MM.1S (cell line): ENCODE results near the gene ZNF516.

ENCODE experiments used
- DNase-seq: peaks from one replicate; pipeline ENCODE4 v3.0.0-alpha.2; 2015
- H2AFZ ChIP-seq: fragments of 300-600 bp; sonication (generic); 2 replicates; pipeline ENCODE4 v1.6.0; 2016; ENCODE audit warnings: antibody characterized with exemption, low read length
- H3F3A ChIP-seq: fragments of 300-600 bp; sonication (generic); 2 replicates; pipeline ENCODE4 v1.6.1; 2016; ENCODE audit warnings: mild to moderate bottlenecking, antibody characterized with exemption, low read length, moderate library complexity, mixed read lengths; ENCODE audit not compliant: insufficient read depth
- H3K27ac ChIP-seq: fragments of 300-600 bp; sonication (generic); 2 replicates; pipeline ENCODE4 v1.5.1; 2016; ENCODE audit warnings: mild to moderate bottlenecking, low read length
- H3K27me3 ChIP-seq: fragments of 300-600 bp; sonication (generic); replicated peaks from 2 replicates; pipeline ENCODE4 v1.6.0; 2016; ENCODE audit warnings: low read length; ENCODE audit not compliant: insufficient read depth
- H3K36me3 ChIP-seq: fragments of 300-600 bp; sonication (generic); replicated peaks from 2 replicates; pipeline ENCODE4 v1.6.1; 2016; ENCODE audit warnings: mild to moderate bottlenecking, low read length, mixed read lengths; ENCODE audit not compliant: insufficient read depth
- H3K4me1 ChIP-seq: fragments of 300-600 bp; sonication (generic); 2 replicates; pipeline ENCODE4 v1.6.1; 2016; ENCODE audit warnings: low read length, mixed read lengths
- H3K4me2 ChIP-seq: fragments of 300-600 bp; sonication (generic); 2 replicates; pipeline ENCODE4 v1.6.0; 2016; ENCODE audit warnings: low read depth, low read length
- H3K4me3 ChIP-seq: fragments of 300-600 bp; sonication (generic); 2 replicates; pipeline ENCODE4 v1.5.1; 2016; ENCODE audit warnings: low read length, mixed read lengths
- H3K79me2 ChIP-seq: fragments of 300-600 bp; sonication (generic); 2 replicates; pipeline ENCODE4 v1.6.1; 2016; ENCODE audit warnings: mixed run types, low read length, mixed read lengths
- H3K9ac ChIP-seq: fragments of 300-600 bp; sonication (generic); 2 replicates; pipeline ENCODE4 v1.6.1; 2016; ENCODE audit warnings: low read length, mixed read lengths
- H3K9me2 ChIP-seq: fragments of 300-600 bp; sonication (generic); replicated peaks from 2 replicates; pipeline ENCODE4 v1.6.1; 2016; ENCODE audit warnings: mild to moderate bottlenecking, low read length, mixed read lengths; ENCODE audit not compliant: insufficient read depth
- H3K9me3 ChIP-seq: fragments of 300-600 bp; sonication (generic); replicated peaks from 2 replicates; pipeline ENCODE4 v1.6.1; 2016; ENCODE audit warnings: mild to moderate bottlenecking, low read length, mixed read lengths; ENCODE audit not compliant: insufficient read depth
- H4K20me1 ChIP-seq: fragments of 300-600 bp; sonication (generic); 2 replicates; pipeline ENCODE4 v1.6.1; 2016; ENCODE audit warnings: mild to moderate bottlenecking, low read length, moderate library complexity, mixed read lengths; ENCODE audit not compliant: insufficient read depth
- EZH2 ChIP-seq: fragments of 300-600 bp; sonication (generic); optimal IDR thresholded peaks from 2 replicates; pipeline ENCODE3; 2017; ENCODE audit warnings: low read depth, mild to moderate bottlenecking, antibody characterized with exemption, low read length, mixed read lengths
- EZH2phosphoT487 ChIP-seq: fragments of 300-600 bp; sonication (generic); IDR thresholded peaks from 2 replicates; pipeline ENCODE4 v1.6.1; 2018; ENCODE audit warnings: antibody characterized with exemption, low read length
- TF ChIP-seq, protein P1 (sequence below): fragments of 300-600 bp; sonication (generic); IDR thresholded peaks from 2 replicates; pipeline ENCODE4 v1.5.1; 2016; ENCODE audit warnings: antibody characterized with exemption, low read length, mixed read lengths

Gene ZNF516

DNA sequence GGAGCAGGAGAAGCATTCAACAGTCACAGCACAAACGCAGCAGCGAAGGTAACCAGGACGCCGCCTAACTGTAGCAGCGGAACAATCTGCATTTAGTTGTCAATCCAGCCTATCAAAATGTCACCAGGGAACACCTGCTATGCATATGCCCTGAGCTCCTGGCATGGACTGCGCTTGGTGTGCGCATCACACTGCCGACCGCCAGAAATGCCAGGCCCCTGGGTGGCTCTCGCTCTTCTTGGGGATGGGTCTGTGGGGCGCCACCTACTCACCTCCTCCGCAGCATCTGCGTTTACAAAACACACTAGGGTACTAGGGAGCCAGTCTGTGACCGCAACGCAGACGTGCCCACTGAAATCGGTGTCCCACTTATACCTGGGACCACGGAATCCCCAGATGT lies 31.7 kb downstream of the ZNF516 start:
- no peaks in the 10 kb centered on the region for H3F3A ChIP-seq
- H3K9me3 ChIP-seq = no peaks in the 10 kb centered on the region
- TF ChIP-seq EZH2 = no peak
- no peak for TF ChIP-seq EZH2phosphoT487
- TF ChIP-seq, protein P1, sequence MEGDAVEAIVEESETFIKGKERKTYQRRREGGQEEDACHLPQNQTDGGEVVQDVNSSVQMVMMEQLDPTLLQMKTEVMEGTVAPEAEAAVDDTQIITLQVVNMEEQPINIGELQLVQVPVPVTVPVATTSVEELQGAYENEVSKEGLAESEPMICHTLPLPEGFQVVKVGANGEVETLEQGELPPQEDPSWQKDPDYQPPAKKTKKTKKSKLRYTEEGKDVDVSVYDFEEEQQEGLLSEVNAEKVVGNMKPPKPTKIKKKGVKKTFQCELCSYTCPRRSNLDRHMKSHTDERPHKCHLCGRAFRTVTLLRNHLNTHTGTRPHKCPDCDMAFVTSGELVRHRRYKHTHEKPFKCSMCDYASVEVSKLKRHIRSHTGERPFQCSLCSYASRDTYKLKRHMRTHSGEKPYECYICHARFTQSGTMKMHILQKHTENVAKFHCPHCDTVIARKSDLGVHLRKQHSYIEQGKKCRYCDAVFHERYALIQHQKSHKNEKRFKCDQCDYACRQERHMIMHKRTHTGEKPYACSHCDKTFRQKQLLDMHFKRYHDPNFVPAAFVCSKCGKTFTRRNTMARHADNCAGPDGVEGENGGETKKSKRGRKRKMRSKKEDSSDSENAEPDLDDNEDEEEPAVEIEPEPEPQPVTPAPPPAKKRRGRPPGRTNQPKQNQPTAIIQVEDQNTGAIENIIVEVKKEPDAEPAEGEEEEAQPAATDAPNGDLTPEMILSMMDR = no peak
- no peak overlapping the region for H2AFZ ChIP-seq
- H3K9ac ChIP-seq = no peak overlapping the region
- H4K20me1 ChIP-seq = no peaks in the 10 kb centered on the region
- H3K36me3 ChIP-seq = no peaks in the 10 kb centered on the region
- no peak overlapping the region for H3K4me2 ChIP-seq
- no peaks in the 10 kb centered on the region for H3K9me2 ChIP-seq
- H3K79me2 ChIP-seq = no peaks in the 10 kb centered on the region
- H3K27ac ChIP-seq = no peak overlapping the region
- DNase-seq = no peak
- no peaks in the 10 kb centered on the region for H3K27me3 ChIP-seq
- no peak overlapping the region for H3K4me3 ChIP-seq
- H3K4me1 ChIP-seq = no peaks in the 10 kb centered on the region

DNA sequence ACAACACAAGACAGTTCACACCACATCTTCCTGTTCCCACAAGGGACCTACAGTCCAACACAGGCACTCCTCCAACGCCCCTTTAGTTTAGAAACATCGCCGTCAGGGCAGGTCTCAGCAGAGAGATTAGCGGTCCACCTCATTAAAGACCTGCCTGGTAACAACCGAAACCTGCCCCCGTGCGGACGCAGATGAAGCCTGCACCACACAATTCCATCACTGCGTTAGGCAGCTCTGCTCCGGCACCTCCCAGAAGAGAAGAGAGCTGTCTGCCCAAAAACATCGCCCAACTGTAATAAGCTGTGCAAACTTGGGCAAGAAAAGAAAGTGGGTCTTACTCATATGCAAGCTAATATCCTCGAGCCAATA lies 32.7 kb downstream of the ZNF516 start:
- no peaks in the 10 kb centered on the region for H4K20me1 ChIP-seq
- no peak overlapping the region for H3K4me2 ChIP-seq

DNA sequence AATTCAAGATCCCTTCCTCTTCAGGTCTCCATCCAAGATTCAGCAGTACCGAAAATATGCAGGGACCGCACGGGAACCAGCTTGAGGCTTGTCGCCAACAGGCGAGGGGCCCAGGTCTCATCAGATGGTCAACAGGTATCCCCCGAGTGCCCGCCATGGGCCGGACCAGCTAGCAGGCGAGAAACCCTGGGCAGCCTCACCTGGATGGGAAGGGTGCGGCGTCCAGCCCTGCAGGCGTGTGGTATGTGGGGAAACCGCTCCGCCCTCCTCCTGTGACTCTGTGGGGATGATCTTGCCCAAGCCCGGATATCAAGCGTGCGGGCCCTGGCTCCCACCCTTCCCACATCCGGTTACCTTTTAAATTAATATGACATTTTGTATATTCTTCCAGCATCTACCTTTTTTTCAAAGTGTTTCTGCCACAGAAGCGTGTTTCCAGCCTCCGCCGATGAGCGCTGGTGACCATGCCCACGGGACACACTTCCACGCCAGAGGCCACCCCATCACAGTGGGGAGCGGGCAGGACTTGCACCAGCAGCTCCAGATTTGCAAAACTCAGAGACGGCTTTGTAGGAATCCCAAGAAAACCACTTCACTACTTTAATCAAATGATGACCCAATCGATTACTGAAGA lies 33.2 kb downstream of the ZNF516 start:
- TF ChIP-seq, protein P1 = no peak
- no peak for TF ChIP-seq EZH2
- TF ChIP-seq EZH2phosphoT487 = no peak
- H2AFZ ChIP-seq = no peak overlapping the region
- no peaks in the 10 kb centered on the region for H3K79me2 ChIP-seq
- H3K9me2 ChIP-seq = no peaks in the 10 kb centered on the region
- no peak for DNase-seq
- no peaks in the 10 kb centered on the region for H3K4me1 ChIP-seq
- no peaks in the 10 kb centered on the region for H4K20me1 ChIP-seq
- no peak overlapping the region for H3K27ac ChIP-seq
- no peak overlapping the region for H3K9ac ChIP-seq
- no peak overlapping the region for H3K4me3 ChIP-seq
- no peak overlapping the region for H3K4me2 ChIP-seq
- no peaks in the 10 kb centered on the region for H3K36me3 ChIP-seq
- H3K9me3 ChIP-seq = no peaks in the 10 kb centered on the region
- H3K27me3 ChIP-seq = no peaks in the 10 kb centered on the region
- no peaks in the 10 kb centered on the region for H3F3A ChIP-seq

More for the DNA sequence above, 32.7 kb downstream of the ZNF516 start:
- H3K9ac ChIP-seq = no peak overlapping the region
- no peaks in the 10 kb centered on the region for H3K9me2 ChIP-seq
- no peak overlapping the region for H3K4me3 ChIP-seq
- no peaks in the 10 kb centered on the region for H3K36me3 ChIP-seq
- H3K27me3 ChIP-seq = no peaks in the 10 kb centered on the region
- H3F3A ChIP-seq = no peaks in the 10 kb centered on the region
- H3K9me3 ChIP-seq = no peaks in the 10 kb centered on the region
- no peaks in the 10 kb centered on the region for H3K4me1 ChIP-seq
- no peak overlapping the region for H2AFZ ChIP-seq
- no peaks in the 10 kb centered on the region for H3K79me2 ChIP-seq
- no peak overlapping the region for H3K27ac ChIP-seq
- DNase-seq = no peak
- TF ChIP-seq EZH2phosphoT487 = no peak
- TF ChIP-seq, protein P1 = no peak
- no peak for TF ChIP-seq EZH2
